Dermis blood vessel endothelial cell (primary cell): ENCODE data around the gene PAQR5. TPM values are rescaled to one million over a fixed set of nuclear protein-coding genes. Genes with fewer than 3 reads are reported as not detected.
"Not testable (repeated sequence)": the region's sequence is repeated elsewhere in the genome, so short reads cannot be mapped to it uniquely, and the experiment has no call there.

Experiments used
- DNase-seq: peaks from one replicate; pipeline ENCODE4 v3.0.0; 2010
- total RNA-seq: library from RNA; depleted of rRNA; stranded (reverse); fragments of >200 nt; gene quantifications from 2 replicates; pipeline ENCODE4 v1.2.3, GENCODE V29; 2014

The PAQR5 gene, protein sequence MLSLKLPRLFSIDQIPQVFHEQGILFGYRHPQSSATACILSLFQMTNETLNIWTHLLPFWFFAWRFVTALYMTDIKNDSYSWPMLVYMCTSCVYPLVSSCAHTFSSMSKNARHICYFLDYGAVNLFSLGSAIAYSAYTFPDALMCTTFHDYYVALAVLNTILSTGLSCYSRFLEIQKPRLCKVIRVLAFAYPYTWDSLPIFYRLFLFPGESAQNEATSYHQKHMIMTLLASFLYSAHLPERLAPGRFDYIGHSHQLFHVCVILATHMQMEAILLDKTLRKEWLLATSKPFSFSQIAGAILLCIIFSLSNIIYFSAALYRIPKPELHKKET
- under 0.01 TPM in 1 of 2 replicates, not detected in the other for total RNA-seq

DNA sequence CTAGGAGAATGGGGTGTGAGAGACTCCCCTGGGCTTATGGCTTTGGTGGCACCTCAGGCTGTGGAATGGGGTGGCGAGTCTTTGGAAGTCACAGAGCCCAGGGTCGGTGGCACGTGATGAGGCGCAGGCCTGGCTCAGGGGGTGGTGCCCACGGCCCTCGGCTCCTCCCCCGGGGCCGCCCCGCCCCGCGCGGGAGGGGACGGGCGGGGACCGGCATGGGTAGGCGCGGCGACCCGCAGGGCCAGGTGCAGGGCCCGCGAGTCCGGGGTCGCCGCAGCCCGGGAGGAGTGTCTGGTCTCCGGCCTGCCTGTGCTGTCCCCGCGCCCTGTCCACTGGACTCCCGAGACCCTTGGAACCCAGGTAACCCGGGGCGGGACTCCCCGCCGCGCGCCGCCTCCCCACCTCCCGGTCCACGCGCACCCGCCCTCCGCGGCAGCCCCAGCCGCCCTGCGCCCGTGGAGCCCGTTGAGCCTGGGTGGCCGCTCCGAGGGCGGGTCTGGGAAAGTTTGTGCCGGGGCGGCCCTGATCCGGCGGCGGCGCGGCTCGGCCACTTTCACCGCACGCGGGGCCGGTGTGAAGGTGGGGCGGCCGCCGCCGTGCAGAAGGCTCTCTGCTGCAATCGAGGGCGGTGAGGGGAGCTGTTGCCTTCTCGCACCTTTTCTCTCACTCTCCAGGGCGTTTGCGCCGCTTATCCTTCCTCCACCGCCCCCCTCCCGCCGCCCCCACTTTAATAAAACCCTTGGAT is at the start of gene PAQR5:
Gene PAQR5, plus strand, starts transcription at position 216 of the 745 bp plus-strand sequence. CDS start 61,169 bp downstream, outside the sequence.
- DNase-seq = peak; percentile 16

DNA sequence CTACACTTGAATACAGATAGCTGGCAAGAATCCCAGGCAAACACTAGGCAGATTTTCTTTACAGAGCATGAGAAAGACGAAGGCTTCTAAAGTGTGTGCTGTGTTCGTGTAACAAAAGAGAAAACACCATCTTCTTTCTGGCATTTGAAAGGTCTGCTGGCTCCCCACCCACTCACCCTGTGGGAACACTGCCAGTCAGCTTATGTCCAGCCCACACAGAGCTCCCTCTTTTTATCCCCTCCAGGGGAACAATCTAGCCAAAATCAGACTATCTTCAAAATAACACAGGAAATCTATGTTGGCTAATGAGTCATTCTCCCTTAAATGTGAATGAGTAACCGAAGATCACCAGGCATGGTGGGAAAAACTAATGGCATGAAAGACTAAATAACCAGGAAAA is 45.6 kb upstream of the PAQR5 start:
- DNase-seq = peak; percentile 81

GRCh38 chr15:69265347-69265955 is 33.3 kb upstream of the PAQR5 start:
- DNase-seq = peak; percentile 67

- no peak for DNase-seq
Observed at GRCh38 chr15:69271217-69271616, 27.5 kb upstream of the PAQR5 start.

DNA sequence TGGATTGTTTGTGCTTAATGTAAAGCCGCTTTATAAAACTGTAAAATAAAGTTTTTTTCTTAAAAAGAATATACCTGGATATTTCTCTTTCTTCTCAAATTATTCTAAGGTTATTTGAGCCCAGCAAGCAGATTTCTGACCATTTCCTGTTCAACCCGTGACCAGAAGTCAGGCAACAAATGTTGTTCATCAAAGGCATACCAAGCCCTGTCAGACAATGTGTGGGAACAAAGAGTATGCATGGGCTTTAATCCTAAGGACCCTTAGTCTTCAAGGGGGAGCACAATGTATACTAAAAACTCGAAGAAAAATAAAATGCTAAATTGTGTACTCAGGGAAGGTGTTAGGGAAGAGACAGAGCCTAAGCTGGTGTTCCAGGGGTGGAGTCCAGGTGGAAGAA is 26.6 kb upstream of the PAQR5 start:
- DNase-seq = peak; percentile 55

DNA sequence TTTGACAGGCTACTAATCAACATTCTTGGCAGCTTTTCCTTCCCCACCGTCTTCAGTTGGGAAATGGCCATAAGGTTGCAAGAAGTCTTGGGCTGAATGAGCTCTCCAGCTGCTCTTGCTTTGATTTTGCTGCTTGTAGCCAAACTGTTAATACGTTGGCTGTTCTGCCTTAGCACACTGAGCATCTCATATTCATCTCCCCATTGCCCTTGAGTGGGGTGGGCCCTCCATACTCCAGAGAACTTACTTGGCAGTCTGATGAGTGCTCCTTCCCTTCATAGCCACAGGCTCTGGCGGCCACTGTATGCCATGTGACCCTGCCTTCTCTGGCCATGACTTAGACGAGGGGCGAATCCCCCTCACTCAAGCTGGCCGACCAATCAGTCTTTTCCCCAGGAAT is 25.8 kb upstream of the PAQR5 start:
- DNase-seq = no peak

- no peak for DNase-seq
Observed at GRCh38 chr15:69275074-69275670, 23.5 kb upstream of the PAQR5 start.

- no peak for DNase-seq
Observed at GRCh38 chr15:69275933-69276560, 22.7 kb upstream of the PAQR5 start.

DNA sequence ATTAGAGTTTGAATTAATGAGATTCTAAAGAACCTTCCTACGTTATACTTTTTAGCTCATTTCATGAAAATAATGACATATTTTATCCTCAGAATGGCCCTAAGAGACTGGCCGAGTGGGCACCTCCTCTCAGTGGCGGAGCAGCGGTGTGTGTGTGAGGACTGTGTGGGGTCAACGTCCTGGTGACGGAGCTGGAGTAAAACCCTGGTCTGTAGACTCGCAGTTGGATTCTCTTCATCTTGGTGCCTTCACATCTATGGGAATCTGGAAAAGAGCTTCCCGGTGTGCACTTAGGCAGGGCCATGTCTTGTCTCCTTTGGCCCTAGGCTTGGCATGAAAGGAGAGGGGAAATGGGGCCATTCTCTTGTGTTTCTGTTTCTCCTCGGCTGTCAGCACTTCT is 21.4 kb upstream of the PAQR5 start:
- no peak for DNase-seq

GRCh38 chr15:69279636-69280035 is 19.1 kb upstream of the PAQR5 start:
- DNase-seq = no peak

- no peak for DNase-seq
Observed at GRCh38 chr15:69280783-69281182, 17.9 kb upstream of the PAQR5 start.

DNA sequence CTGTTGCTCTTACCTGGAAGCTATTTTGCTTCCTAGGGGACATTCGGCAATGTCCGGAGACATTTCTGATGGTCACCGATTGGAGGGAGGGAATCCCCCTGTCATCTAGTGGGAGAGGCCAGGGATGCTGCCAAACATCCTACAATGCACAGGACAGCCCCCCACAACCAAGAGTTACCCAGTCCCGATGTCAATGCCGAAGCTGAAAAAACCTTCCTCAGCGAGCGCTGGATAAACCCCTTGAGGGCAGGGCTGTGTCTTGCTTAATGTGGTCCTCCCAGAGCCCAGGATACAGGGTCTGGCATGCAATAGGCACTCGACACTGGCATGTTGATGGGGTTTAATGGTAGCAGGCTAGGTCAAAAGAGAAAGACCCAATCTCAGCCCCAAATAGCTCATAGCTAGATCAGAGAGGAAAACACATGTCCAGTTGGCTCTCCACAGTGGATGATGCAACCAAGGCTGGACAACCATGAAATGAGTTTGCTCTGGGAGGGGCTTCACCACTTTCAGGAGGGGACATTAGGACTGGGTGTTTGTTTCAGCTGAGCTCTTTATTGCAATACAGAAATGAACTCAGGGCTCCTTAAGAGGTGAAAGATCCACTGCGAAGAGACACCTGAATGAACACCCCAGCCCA is 16.5 kb upstream of the PAQR5 start:
- DNase-seq = no peak

GRCh38 chr15:69285834-69286233 is 12.9 kb upstream of the PAQR5 start:
- DNase-seq = no peak

DNA sequence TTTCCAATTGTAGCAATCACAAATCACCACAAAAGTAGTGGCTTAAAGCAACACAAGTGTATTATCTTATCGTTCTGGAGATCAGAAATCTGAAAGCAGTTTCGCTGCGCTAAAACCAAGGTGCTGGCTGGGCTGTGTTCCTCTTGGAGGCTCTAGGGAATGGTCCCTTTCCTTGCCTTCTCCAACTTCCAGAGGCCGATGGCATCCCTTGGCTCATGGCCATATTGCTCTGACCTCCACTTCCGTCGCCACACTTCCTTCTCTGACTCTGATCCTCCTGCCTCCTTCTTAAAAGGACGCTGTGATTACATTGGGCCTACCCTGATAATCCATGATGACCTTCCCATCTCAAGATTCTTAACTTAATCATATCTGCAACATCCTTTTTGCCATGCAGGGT is 10.7 kb upstream of the PAQR5 start:
- DNase-seq = no peak

DNA sequence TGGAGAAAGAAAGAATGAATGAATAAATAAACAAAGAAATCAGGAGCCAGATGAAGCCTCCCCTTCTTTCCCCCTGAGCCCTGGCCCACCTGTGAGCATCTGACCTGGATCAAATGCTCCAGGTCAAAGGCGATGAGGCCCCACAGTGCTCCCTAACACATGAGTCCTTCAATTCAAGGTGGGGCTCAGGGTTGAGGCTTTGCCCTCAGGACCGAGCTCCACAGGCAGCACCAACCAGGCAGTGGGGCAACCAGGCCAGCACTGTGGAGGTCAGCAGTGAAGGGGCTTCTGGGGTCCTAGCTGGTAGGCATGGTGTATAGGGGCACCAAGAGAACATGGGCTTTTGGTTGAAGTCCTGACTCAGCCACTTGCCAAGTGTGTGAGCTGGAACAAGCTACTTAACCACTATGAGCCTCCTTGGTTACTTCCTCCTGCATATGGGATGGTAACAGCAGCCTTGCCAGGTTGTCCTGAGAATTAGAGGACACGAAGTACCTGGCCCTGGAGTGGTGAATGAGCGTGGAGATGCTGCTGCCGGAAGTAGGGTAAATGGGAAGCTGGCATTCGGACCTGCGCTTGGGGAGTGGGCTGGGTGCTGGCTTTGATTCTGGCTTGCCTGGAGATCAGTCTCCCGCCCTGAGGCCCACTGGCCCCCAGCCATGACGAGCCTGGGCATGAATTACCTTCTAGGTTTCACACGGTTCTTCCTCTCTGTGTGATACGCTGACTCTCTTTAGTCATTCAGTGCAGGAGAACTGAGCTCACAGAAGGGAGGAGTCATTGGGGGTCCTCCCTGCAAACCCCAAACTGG is 10.0 kb upstream of the PAQR5 start:
- DNase-seq = no peak

- no peak for DNase-seq
Observed at GRCh38 chr15:69289342-69290146, 9.2 kb upstream of the PAQR5 start.

GRCh38 chr15:69290346-69291164 is 8.2 kb upstream of the PAQR5 start:
- DNase-seq = no peak

- DNase-seq = not testable (repeated sequence)
Observed at GRCh38 chr15:69291651-69292050, 7.1 kb upstream of the PAQR5 start.

GRCh38 chr15:69292826-69293420 is 5.8 kb upstream of the PAQR5 start:
- no peak for DNase-seq
